Left kidney (tissue), 2 donors: ENCODE results near the gene CERS6. TPM values are rescaled to one million over a fixed set of nuclear protein-coding genes. Genes with fewer than 3 reads are reported as not detected.
"Not testable (repeated sequence)": the region's sequence is repeated elsewhere in the genome, so short reads cannot be mapped to it uniquely, and the experiment has no call there.

Experiments used
- DNase-seq: peaks from one replicate; pipeline ENCODE4 v3.0.0-alpha.2; 2013
- polyA plus RNA-seq: library from polyadenylated mRNA; unstranded; fragments of 120-200 nt; gene quantifications from one replicate; pipeline ENCODE4 v1.2.1, GENCODE V29; 2013; ENCODE audit not compliant: insufficient read length

CERS6 gene
- polyA plus RNA-seq, 1 donor: 51.1 TPM

DNA sequence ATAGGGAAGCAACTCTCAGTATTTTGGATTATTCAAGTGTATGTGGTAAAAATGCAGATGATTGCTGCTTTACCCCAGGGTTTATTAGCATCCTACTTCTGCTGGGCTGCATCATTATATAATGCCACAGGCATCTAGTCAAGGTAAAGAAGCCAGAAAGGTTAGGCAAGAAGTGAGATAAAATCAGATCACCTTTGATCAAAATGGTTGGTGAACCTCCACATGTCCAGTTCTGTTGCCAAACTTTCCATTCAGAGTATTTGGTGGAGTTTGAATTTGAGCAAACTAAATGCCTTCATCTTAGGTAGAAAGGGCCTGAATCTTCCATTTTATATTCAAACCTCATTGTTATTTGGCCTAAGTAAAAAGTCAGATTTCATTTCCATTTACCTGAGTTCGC lies 316.6 kb downstream of the CERS6 start:
- DNase-seq: no peak

DNA sequence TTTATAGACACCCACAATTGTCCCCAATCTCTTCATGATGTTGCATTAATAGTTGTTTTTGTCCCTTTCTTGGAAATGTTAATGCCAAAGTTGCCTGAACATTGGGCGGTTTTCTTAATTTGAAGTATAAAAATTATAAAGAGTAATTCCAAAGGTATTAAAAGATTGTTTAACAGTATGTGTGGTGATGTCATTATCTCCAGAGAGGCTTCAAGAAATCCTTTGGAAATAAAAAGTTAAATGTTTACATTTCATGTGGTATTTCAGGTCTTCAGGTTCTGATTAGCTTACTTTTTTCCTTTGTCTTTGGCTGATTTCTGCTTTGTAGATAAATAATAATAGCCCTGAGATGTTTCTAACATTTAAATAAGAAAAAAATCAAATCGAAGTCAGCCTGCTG lies 317.1 kb downstream of the CERS6 start:
- no peak for DNase-seq

DNA sequence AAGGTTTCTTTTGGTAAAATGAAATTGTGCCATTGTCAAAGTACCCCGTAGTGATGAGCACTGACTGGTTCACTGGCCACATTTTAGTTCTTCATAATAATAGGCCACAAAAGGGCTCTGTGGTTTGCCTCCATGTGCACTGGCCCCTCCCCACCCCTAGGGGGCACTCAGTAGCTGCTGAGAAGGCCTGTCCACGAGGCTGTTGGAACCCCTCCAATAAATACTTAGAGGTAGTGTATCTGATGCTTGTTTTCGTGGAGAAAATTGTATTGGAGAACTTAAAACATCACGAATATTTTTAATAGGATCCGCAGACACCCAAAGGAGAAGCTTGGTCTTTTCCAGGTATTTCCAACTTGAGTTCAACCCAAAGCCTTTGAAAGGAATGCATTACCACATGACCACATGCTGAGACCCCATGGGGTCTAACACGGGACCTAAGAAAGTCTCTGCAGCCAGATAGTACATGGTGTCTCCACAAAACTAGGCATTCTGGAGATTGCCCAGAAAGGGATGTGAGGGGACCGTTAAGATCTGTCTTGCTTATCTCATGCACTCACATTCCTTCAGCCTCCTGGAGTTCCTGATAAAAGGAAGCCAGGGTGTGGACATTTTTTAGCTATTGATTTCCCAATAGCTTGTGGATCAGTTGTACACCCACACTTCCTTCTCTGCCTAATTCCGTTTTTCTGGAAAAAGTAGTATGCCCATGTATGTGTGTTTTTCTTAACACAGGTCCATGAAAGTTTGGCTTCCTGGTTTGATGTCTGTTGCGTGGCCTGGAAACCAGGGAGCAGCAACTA lies 317.8 kb downstream of the CERS6 start:
- no peak for DNase-seq

DNA sequence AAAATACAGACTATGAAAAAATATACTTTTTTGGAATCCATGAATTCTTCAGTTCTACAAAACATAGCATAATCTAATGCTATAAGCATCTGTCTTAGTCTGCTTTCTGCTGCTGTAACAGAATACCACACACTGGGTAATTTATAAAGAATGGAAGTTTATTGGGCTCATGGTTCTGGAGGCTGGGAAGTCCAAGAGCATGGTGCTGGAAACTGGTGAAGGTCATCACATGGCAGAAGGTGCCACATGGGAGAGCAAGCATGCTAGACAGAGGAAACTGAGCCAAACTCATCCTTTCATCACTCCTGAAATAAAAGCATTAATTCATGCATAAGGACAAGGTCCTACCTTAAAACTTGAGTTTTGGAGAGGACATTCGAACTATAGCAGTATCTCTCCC lies 319.8 kb downstream of the CERS6 start:
- DNase-seq: no peak

DNA sequence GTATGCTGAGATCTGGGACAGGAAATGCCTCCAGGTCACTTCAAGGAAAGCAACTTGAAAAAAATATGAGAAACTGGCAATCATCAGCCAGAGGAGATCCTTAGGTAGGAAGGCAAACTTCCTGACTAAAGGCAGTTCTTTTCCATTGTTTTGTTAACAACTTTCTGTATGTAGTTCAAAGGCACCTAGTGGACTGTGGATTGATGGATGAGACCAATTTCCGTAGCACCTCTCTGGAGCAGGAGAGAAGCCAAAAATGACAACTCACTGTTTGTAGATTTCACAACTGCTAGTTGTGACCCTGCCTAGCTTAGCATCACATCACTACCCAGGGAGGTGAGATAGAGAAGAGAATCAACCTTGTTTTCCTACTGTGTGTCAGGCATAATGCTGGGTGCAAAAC lies 324.6 kb downstream of the CERS6 start:
- no peak for DNase-seq

DNA sequence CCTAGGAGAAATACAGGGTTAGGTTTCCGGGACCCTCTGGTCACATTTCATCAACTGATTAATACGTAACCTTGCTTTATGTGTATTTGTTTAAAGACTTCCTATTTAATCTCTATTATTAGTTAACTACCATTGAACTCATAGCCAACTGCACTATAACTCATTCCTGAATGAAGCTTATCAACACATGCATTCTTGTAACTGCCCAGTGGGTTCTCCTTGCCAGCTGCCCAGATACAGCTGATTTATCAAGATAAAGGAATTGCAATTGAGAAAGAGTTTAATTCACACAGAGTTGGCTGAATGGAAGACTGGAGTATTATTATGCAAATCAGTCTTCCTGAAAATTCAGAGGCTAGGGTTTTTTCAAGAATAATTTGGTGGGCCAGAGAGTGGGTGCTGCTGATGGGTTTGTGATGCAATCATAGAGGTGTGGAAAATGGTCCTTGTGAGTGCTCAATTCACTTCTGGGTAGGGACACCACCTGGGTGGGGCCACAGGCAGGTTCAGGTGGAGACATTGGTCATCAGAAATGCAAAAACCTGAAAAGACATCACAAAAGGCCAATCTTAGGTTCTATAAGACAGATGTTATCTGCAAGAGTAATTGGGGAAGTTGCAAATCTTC lies 325.2 kb downstream of the CERS6 start:
- DNase-seq: no peak

DNA sequence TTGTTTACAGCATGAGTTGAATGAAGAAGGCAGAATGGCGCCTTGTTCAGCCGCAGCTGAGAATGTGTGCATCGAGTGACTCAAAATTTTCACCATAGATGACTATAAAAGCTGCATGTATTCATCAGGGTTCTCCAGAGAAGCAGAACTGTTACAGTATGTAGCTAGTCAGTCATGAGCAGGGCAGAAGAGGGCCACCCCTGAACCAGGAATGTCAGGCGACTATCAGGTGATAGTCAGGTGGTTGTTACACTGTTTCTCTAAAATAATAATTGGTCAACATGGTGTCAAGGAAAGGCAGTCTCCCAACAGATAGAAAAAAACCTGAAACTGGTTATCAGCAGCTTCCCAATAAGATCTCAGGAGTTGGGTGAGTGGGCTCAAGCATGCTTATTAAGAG lies 326.2 kb downstream of the CERS6 start:
- DNase-seq: no peak

DNA sequence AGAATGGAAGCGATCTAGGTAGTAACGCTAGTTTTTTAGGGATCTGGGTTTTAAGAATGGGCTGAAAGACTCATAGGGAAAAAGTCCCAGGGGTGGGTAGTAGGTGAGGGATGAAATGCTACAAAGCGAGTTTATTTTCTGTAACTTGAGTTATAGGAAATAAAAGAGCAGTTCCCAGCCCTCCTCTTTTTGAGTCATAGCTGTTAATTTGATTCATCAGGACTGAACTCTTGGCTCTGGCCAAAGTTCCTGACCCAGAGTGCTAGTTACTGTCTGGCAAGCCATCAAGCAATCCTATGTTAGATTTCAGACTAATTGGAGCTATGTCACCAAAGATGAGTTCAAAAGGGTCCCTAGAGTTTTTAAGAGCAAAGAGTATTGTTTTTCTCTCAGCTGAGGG lies 328.9 kb downstream of the CERS6 start:
- no peak for DNase-seq

DNA sequence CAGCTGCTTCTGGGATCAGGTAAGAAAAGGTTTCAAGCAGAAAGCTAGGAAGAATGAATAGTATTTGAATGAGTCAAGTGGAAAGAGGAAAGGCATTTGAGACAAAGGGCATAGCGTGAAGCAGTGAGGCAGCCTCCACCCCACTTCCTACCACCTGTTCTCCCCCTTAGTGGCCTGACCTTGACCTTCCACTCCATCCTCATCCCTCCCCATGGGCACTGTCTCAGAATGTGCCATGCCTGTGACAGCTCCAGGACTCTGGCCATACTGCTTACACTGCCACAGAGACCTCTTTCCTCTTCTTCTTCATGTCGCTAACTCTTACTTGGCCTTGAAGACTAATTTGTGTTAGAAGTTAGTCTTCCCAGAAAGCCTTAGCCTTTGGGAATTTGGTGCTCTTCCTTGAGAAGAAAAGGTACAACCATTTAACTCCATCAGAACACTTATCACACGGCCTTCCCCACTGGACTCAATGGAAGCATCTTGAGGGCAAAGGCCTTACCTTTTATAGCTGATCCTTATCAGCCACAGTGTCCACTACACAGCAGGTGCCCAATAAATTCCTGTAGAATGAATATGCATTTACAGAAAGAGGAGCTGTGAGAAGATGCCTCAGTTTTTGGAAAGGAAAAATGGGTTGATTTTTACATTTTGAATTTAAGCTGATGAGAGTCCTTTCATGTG lies 331.2 kb downstream of the CERS6 start:
- no peak for DNase-seq

DNA sequence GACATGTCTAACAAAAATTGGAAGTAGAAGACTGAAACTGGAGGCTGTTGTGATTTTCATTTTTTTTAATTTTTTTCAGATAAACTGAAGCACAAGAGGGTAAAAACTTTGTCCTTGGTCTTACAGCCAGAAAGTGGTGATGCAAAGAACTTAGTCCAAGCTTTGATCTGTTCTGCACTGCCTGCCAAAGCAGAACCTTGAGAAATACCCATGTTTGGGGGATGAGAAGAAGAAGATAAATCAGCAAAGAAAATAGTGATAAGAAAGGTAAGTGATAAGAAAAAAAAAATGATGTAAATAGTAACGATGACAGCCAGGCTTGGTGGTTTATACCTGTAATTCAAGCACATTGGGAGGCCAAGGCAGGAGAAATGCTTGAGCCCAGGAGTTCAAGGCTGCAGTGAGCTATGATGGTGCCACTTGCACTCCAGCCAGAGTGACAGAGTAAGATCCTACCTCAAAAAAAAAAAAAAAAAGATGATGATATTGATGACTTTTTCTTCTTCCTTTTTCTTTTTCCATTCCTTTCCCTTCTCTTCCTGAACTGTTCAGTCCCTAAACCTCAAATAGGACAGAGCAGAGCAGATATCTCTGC lies 331.8 kb downstream of the CERS6 start:
- no peak for DNase-seq

DNA sequence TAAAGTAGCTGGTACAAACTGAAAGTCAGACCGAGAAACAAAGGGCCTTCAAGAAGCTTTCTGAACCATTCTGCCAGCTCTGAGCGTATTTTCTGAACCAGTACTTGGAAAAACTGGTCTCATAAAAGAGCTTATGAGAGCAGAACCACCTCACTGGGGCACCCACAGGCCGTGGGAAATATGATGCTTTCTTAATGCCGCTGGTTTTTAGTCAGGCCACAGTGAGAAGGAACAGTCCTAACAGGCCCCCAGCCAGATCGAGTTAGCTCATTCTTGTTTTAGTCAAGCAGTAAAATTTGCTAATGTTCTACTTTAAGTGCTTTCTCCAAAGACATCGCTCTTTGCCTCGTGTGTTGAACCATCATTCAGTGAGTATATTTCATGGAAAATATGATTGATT lies 333.7 kb downstream of the CERS6 start:
- DNase-seq: no peak

DNA sequence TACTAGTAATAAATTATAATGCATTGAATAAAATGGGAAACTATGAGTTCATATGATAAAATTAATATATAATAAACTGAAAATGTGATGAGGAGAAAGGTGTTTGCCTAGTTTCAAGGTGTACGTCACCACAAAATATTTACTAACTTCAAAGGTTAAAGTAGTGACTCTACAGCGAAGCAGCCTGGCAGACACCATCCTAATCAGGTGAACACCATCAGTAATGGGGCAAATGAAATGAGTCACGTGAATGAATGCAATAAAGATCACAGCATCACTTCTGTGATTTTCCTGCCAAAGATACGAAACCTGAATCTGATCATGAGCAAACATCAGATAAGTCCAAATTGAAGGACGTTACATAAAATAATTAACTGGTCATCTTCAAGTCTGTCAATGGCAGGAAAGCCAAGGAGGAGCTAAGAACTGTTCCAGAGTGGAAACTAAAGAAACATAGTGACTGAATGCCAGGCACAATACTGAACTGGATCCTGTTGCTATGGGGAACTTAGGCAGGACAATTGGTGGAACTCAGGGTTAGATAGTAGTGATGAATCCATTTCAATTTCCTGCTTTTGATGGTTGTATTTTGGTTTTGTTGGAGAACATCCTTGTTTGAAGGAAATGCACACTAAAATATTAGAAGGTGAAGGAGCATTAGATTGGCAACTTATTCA lies 334.3 kb downstream of the CERS6 start:
- no peak for DNase-seq

DNA sequence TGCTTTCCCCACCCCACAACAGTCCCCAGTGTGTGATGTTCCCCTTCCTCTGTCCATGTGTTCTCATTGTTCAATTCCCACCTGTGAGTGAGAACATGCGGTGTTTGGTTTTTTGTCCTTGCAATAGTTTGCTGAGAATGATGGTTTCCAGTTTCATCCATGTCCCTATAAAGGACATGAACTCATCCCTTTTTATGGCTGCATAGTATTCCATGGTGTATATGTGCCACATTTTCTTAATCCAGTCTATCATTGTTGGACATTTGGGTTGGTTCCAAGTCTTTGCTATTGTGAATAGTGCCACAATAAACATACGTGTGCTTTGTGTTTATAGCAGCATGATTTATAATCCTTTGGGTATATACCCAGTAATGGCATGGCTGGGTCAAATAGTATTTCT lies 335.1 kb downstream of the CERS6 start:
- not testable (repeated sequence) for DNase-seq

DNA sequence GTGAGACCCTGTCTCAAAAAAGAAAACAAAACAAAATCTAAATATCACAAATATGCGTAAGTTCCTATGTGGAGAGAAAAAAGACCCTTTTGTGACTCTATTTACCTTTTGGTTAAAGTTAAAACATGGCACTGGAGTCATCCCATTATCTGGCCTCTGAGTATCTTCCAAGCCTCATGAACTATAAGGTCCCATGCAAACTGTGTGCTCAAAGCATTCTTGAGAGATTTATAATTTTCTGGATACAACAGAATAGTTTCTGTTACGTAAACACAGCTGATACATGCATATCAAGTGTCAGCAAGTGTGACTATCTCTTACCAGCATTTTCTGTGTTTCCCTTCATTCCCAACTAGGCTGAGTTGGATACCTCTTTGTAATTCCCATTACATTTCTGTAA lies 337.5 kb downstream of the CERS6 start:
- DNase-seq: no peak

DNA sequence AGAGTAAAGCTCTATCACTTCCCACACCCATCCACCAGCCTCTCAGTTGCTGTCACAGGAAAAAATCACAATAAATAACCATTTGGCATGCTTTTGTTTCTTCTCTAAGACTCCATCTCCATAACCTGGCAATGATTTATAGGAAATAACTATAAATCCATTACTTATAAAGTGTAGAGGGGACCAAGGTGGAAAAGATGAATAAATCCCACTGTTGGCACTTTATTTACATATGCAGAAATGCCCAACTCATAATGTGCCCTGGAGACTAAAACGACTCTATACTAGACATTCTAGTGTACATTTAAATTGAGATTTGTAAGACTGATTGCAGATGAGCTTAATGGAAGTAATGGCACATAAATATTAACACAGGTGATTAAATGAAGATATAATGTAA lies 338.9 kb downstream of the CERS6 start:
- no peak for DNase-seq

DNA sequence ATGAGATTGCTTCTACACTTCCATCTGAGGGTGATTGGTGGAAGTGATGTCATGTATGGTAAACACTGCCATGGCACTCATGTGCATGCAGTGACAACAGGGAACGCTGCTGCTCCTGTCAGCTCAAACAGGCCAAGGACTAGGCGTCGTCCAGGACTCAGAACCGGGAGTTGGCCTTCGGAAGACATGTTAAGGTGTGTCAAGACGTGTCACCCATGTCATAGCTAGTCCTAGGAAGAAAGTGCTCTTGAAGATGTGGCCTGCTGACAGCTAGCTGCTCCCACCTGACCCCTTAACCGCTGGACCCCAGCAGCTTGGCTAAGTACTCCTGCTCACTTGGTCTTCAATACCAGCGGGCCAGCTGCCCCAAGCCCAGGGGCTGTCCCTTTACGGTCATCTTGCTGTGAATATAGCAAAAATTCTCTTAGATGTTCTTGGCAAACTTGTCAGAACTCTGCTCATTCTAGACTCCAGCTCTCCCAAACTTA lies 340.1 kb downstream of the CERS6 start:
- no peak for DNase-seq

DNA sequence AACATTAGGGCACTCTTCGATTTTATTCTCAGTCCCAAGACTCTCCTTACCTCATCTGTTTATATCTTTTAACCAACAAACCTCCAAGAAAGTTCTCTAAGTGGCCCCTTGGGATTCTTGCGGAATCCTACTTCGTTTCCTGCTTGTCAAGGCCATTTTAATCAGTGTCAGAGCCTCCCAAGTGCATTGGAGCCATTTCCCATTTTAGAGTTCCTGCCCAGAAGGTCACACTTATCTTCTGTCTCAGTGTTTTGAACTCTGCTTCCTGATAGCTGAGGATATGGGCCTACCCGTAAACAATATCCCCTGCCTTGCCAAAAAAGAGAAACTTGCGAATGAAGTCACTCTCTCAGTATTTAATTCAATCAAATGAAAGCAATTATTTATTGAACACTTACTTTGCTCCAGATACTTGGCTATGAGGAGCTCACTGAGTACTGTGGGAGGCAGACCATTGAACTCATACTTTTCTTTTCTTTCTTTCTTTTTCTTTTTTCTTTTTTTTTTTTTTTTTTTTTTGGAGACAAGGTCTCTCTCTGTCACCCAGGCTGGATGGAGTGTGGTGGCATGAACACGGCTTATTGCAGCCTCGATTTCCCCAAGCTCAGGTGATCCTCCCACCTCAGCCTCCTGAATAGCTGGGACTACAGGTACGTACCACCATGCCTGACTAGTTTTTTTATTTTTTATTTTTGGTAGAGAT lies 340.7 kb downstream of the CERS6 start:
- no peak for DNase-seq

DNA sequence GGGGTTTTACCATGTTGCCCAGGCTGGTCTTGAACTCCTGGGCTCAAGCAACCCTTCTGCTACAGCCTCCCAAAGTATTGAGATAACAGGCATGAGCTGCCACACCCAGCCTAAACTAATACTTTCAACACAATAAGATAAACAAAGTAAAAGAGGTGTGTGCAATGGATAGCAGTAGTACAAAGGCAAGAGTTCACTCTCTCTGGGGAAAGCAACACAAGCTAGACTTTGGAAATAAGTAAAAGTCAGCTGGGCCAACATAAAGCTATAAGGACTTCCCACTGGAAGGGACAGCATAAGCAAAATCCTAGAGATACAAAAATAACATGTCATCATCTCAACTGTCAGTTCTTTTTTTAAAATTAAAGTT lies 341.2 kb downstream of the CERS6 start:
- DNase-seq: no peak

DNA sequence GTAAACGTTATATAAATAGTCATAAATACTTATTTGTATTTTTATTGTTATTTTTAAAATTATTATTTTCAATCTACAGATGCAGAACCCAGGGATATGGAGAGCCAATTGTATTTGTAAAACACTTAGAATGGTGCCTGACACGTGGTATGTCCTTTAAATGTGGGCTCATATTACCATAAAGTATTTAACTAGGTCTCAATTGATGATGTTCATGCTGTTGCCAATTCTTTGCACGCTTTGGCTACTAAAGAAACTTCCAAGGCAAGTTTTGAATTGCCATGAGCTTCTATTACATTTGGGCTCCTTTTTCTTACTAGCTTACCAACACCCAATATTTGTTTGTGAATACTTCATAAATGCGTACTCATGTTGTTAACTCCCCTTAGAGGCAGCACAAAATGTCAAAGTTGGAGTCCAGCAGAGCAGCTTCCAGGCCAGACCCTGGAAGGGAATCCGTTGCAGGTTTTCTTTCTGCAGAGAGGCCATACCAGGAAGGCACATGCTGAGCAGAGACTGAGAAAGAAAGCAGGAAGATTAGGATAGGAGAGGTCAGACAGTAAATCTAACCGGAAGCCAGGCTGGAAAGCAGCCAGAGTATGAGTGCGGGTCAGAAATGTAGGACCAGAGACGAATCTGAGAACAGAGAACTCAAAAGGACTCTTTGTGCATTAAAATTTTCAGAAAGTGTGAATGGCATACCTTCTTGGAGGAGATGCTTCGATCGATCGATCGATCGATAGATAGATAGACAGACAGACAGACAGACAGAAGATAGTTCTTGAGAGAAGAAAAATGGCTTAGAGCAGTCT lies 342.2 kb downstream of the CERS6 start:
- DNase-seq: no peak

DNA sequence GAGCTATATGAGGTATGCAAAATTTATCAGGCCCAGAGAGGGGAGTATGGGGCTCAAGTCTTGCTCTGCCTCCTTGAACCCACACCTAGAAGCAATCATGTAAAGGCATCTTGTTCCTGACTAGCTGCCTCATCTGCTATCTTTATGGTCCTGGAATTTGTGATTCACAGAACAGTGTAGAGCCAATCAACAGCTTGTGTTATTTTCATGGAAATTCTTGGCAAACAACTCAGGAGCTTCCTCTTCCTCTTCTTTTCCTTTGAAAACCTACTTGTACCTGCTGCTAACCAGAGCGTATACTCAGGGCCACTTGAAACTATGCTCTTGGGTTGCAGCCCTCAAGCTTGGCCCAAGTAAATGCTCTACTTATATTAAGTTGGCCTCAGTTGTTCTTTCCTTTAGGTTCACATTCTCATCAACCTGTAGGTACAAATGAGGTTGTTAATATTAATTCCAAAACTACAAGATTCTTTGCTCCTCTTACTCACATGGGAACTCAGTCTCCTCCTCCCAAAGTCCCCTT lies 342.9 kb downstream of the CERS6 start:
- DNase-seq: no peak

DNA sequence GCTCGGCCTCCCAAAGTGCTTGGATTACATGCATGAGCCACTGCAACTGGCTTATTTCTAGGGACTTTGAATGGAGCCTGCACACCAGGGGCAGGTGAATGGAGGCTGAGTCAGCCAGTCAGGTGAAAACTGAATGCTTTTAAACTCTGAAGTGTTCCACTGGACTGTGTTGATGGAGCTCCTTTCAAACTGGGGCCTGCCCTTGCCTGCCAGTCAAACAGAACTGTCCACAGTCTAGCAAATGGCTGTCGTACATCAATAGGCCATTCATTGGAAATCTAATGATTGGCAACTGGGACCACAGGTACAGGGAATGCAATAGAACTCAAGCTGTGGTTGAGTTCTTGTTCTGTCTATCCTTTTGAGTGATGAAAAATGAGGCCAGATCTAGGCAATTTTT lies 345.4 kb downstream of the CERS6 start:
- DNase-seq: no peak
